Breast epithelium (tissue), 3 donors: ENCODE measurements around the gene ZC3H15.
A peak's percentile ranks its signal among the peaks of the same experiment; 100 is the strongest.

ENCODE experiments used
- CTCF ChIP-seq, 3 donors: fragments of 450-650 bp; IDR thresholded peaks; one replicate each; pipeline ENCODE4 v1.5.1; 2016 to 2017; ENCODE audit warnings: antibody characterized with exemption in 3 of 3, mild to moderate bottlenecking in 3 of 3, moderate library complexity in 3 of 3
- POLR2A ChIP-seq: fragments of 450-650 bp; IDR thresholded peaks from one replicate; pipeline ENCODE4 v1.6.1; 2016; ENCODE audit warnings: antibody characterized with exemption, mild to moderate bottlenecking, moderate library complexity
- POLR2AphosphoS5 ChIP-seq, 3 donors: sonication (generic); formaldehyde crosslinking; IDR thresholded peaks; one replicate each; pipeline ENCODE4 v1.6.1; 2017; ENCODE audit warnings: antibody characterized with exemption in 3 of 3

GRCh38 chr2:186503827-186504606 is 18.0 kb downstream of the ZC3H15 start:
- TF ChIP-seq CTCF (IDR thresholded peaks at IDR 0.05) (peak; percentile 16 to 60 (median 48)), POLR2A (no peak), POLR2AphosphoS5 (IDR thresholded peaks at IDR 0.05) (no peak)
